Activated CD8-positive, alpha-beta memory T cell treated with anti-CD3 and anti-CD28 coated beads for 48 hours (primary cell): ENCODE results near the gene CRIP2.

Experiments
- DNase-seq, 3 experiments: peaks; one replicate each; pipeline ENCODE4 v3.0.0-alpha.2; 2020; ENCODE audit warnings: low read depth in 2 of 3, low spot score in 2 of 3

Gene CRIP2

GRCh38 chr14:105444859-105445258 is 29.8 kb upstream of the CRIP2 start:
- DNase-seq: no peak

GRCh38 chr14:105445290-105445689 is 29.3 kb upstream of the CRIP2 start:
- no peak for DNase-seq

- no peak for DNase-seq
Measured at GRCh38 chr14:105445901-105446845, 28.4 kb upstream of the CRIP2 start.

GRCh38 chr14:105446971-105447370 is 27.6 kb upstream of the CRIP2 start:
- DNase-seq: no peak

GRCh38 chr14:105447651-105448640 is 26.7 kb upstream of the CRIP2 start:
- no peak for DNase-seq

- peak; percentile 18 to 40 (median 24) for DNase-seq
Measured at GRCh38 chr14:105448706-105449111, 25.9 kb upstream of the CRIP2 start.

GRCh38 chr14:105449276-105450122 is 25.1 kb upstream of the CRIP2 start:
- DNase-seq: no peak

GRCh38 chr14:105450123-105450505 is 24.5 kb upstream of the CRIP2 start:
- DNase-seq: no peak

GRCh38 chr14:105450864-105451720 is 23.5 kb upstream of the CRIP2 start:
- DNase-seq: no peak

- DNase-seq: no peak
Measured at GRCh38 chr14:105452963-105453362, 21.7 kb upstream of the CRIP2 start.

- no peak for DNase-seq
Measured at GRCh38 chr14:105453847-105454246, 20.8 kb upstream of the CRIP2 start.

- no peak for DNase-seq
Measured at GRCh38 chr14:105455086-105455640, 19.5 kb upstream of the CRIP2 start.

GRCh38 chr14:105455766-105456660 is 18.6 kb upstream of the CRIP2 start:
- no peak for DNase-seq

- no peak for DNase-seq
Measured at GRCh38 chr14:105456736-105457617, 17.6 kb upstream of the CRIP2 start.

GRCh38 chr14:105458010-105458409 is 16.6 kb upstream of the CRIP2 start:
- no peak for DNase-seq

GRCh38 chr14:105458571-105458970 is 16.1 kb upstream of the CRIP2 start:
- DNase-seq: no peak

GRCh38 chr14:105460116-105460515 is 14.5 kb upstream of the CRIP2 start:
- DNase-seq: no peak

GRCh38 chr14:105460616-105461015 is 14.0 kb upstream of the CRIP2 start:
- DNase-seq: no peak
